Measurements from ENCODE around the gene NRTN.

DNA sequence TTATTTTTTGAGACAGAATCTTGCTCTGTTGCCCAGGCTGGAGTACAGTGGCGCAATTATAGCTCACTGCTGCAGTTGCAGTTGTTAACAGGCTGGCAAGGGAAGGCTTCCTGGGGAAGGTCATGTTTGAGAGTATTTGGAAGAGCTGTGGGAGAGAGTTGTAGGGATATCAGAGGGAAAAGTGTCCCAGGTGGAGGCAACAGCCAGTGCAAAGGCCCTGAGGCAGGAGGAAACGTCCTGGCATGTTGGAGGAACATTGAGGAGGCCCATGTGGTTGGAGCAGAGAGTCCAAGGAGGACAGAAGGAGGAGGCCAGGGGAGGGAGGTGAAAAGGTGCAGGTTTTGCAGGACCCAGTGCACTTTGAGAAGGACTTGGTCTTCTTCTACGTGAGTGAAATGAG lies 11.7 kb upstream of the NRTN start:
- TF ChIP-seq CTCF (IDR thresholded peaks at IDR 0.05) (no peak), ZFX (IDR thresholded peaks at IDR 0.05; ENCODE audit: borderline replicate concordance) (no peak)

All from 22Rv1 (cell line).